ENCODE data around the gene ARHGEF40.
A peak's percentile ranks its signal among the peaks of the same experiment; 100 is the strongest.

ARHGEF40 gene

DNA sequence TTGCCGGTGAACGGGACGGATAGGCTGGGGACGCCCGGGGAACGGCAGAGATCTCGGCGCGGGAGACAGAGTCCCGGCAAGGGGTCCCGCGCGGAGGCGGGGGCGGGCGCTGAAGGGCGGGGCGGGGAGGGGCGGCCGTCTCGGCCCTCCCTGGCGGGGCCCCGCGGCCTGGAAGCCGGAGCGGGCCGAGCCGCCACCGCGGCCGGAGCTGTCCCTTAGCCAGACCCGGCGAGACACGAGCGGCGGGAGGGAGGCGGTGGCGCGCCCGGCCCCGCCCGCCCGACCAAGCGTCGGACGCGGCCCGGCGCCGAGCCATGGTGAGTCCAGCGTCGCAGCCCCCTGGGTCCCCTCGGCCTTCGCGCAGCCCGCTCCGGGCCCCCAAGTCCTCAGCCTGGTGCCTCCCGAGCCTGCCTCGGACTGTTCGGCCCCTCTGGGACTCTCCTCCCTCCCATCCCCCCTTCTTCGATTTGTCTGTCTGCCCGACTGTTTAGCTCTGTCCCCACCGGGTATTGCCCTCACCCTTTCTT, at the start of gene ARHGEF40:
ARHGEF40 (plus strand) TSS at position 222 of the 527 bp plus-strand sequence; CDS start at position 315, 93 bp downstream.
- TF ChIP-seq, protein P1, sequence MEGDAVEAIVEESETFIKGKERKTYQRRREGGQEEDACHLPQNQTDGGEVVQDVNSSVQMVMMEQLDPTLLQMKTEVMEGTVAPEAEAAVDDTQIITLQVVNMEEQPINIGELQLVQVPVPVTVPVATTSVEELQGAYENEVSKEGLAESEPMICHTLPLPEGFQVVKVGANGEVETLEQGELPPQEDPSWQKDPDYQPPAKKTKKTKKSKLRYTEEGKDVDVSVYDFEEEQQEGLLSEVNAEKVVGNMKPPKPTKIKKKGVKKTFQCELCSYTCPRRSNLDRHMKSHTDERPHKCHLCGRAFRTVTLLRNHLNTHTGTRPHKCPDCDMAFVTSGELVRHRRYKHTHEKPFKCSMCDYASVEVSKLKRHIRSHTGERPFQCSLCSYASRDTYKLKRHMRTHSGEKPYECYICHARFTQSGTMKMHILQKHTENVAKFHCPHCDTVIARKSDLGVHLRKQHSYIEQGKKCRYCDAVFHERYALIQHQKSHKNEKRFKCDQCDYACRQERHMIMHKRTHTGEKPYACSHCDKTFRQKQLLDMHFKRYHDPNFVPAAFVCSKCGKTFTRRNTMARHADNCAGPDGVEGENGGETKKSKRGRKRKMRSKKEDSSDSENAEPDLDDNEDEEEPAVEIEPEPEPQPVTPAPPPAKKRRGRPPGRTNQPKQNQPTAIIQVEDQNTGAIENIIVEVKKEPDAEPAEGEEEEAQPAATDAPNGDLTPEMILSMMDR (IDR thresholded peaks at IDR 0.05; ENCODE audit: borderline replicate concordance, control extremely low read depth, extremely low read depth, insufficient read depth, missing control alignments), result no peak
- in situ Hi-C loops (cut with MboI; ENCODE audit: low sequenced_read_pairs, unreplicated experiment), result no loop called here
- DNase-seq (ENCODE audit: low spot score), result peak; percentile 62

DNA sequence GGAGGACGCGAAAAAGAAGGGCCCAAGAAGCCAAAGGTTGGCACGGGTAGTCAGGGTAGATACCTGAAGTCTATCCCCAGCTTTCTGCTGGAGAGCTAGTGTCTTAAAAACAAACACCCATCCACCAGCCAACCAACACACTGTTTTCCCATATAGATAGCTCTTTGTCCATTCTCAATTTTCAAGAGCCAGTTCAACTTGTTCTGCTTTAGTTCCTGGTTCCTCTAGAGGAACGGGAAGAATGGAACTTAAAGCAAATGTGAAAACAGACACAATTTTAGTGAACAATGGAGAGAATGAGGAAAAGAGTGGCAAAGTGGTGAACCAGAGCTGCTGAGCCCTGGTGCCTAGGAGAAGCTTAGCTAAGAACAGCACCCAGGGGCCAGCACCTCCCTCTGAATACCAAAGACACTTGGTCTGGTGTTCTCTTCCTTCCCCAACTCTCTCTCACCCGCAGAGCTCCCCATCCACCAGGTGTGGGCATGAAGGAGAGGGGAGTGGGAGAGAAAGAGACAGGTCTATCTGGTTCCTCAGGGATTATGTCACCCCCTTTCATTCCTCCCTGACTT, 49.0 kb upstream of the ARHGEF40 start:
- DNase-seq (ENCODE audit: low spot score), result no peak
- TF ChIP-seq, protein P1 (IDR thresholded peaks at IDR 0.05; ENCODE audit: borderline replicate concordance, control extremely low read depth, extremely low read depth, insufficient read depth, missing control alignments), result no peak
- in situ Hi-C loops (cut with MboI; ENCODE audit: low sequenced_read_pairs, unreplicated experiment), result no loop called here

DNA sequence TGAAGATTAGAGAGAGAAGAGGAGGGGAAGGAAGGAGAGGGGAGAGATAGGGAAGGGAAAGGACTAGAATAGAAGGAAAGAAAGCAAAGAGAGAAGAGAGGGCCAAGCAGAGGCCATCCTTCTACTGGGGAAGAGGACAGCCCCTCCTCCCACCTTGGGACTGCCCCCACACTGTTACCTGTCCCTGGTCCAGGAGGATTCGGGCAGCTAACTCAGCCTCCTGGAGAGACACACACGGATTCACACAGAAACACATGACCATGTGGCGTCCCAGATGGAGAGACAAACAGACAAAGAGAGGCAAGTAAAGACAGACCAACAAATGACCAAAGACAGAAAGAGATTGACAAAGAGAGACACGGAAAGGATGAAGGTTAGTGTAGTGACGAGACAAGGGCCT, 47.4 kb upstream of the ARHGEF40 start:
- TF ChIP-seq, protein P1 (IDR thresholded peaks at IDR 0.05; ENCODE audit: borderline replicate concordance, control extremely low read depth, extremely low read depth, insufficient read depth, missing control alignments), result no peak
- in situ Hi-C loops (cut with MboI; ENCODE audit: low sequenced_read_pairs, unreplicated experiment), result no loop called here
- DNase-seq (ENCODE audit: low spot score), result no peak

DNA sequence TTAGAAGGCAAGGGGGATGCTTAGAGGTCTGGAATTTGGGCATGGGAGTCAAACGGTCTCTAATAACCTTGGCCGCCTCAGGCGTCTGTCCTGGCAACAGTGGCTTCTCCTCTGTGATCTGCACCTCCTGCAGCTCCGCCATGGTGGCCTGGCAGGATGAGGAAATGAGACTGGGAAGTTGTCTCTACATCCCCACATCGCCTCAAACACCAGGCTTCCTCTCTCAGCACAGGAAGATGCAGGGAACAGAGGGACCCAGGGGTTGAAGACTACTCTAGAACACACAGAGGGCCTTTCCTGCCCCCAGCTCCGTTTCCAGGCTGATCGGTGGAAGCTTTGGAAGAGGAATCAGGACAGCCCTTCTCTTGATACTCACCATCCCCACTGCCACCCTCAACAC, 46.9 kb upstream of the ARHGEF40 start:
- DNase-seq (ENCODE audit: low spot score), result no peak
- TF ChIP-seq, protein P1 (IDR thresholded peaks at IDR 0.05; ENCODE audit: borderline replicate concordance, control extremely low read depth, extremely low read depth, insufficient read depth, missing control alignments), result no peak
- in situ Hi-C loops (cut with MboI; ENCODE audit: low sequenced_read_pairs, unreplicated experiment), result no loop called here

DNA sequence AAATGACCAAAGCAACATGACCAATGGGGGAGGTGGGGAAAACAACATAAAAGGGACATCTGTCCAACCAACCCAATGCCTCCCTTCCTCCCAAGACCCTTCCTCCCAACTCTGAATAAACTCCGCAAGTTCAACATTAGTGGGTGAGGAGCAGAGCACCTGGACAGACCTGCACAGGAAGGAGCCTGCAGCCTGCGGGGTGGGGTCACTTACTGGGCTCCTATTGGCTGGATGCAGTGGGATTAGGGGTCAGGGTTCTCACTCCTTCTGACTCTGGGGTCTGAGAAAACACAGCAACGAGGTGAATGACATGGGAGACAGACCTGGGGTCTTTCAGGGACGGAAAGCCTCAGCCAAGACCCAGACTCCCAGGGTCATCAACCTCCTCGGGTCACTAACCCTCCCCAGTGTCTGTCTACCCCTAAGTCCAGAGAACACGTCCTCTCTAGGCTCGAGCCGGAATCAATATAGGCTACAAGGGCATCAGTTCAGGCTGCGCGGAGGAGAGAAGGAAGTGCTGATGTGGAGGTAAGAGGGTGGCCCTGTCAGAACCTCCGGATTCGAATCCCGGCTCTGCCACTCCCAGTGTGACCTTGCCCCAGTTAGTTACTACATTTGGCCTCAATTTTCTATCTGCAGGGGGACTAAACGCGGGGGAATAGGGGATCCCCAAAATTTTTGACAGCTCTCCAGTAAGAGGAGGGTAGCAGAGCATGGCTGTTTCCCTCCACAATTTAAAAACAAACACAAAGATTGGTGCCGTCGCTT, 46.1 kb upstream of the ARHGEF40 start:
- in situ Hi-C loops (cut with MboI; ENCODE audit: low sequenced_read_pairs, unreplicated experiment), result no loop called here

DNA sequence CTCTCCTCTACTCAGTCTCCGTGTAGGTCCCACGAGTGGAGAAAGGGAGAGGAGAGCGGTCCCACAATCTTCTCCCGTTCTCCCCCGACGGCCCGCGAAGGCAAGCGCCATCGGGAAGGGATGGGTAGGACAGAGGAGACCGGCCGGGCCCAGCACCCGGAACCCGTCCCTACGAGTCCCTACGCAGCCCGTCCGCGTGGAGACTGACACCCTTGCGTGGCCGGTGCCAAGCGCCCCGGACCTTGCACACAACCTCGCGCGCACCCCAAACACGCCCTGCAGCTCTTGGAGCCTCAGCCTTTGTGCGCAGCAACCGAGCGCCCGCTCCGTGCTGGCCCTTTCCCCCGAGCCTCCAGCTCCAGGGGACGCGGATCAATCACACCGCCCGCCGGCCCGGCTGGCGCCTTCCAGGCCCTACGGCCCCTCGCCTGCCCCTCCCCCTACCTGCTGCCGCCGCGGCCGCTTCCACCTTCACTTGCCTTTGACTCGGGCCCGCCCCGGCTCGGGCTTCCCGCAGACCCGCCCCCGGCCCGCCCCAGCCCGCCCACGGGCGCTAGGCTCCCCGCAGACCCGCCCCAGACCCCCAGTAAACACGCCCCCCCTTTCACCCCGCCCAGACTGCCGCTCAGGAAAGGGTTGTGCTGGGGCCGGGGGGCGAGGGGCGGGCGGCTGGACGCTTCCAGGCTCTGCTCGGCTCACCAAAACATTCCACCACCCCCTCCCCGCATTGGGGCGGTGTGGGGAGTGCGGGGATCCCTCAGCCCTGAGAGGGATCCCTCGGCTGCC, 45.3 kb upstream of the ARHGEF40 start, which contains the start of gene NDRG2:
NDRG2 (minus strand) TSS at position 477 of the 786 bp plus-strand sequence. CDS start 1,746 bp downstream, outside the sequence.
- in situ Hi-C loops (cut with MboI; ENCODE audit: low sequenced_read_pairs, unreplicated experiment), result no loop called here
- DNase-seq (ENCODE audit: low spot score), result peak; percentile 82
- TF ChIP-seq, protein P1 (IDR thresholded peaks at IDR 0.05; ENCODE audit: borderline replicate concordance, control extremely low read depth, extremely low read depth, insufficient read depth, missing control alignments), result no peak

More for the DNA sequence above, 46.1 kb upstream of the ARHGEF40 start:
- TF ChIP-seq, protein P1 (IDR thresholded peaks at IDR 0.05; ENCODE audit: borderline replicate concordance, control extremely low read depth, extremely low read depth, insufficient read depth, missing control alignments), result no peak
- DNase-seq (ENCODE audit: low spot score), result no peak
